Stimulated activated CD8-positive, alpha-beta memory T cell treated with anti-CD3 and anti-CD28 coated beads, Interleukin-15, amount 100 ng/mL, for 48 hours (primary cell): ENCODE measurements around the gene GGCT.
"Not testable (repeated sequence)": the region's sequence is repeated elsewhere in the genome, so short reads cannot be mapped to it uniquely, and the experiment has no call there.

Source experiments
- DNase-seq, 2 donors: peaks; one replicate each; pipeline ENCODE4 v3.0.0-alpha.2; 2020; ENCODE audit warnings: low read depth in 2 of 2

GGCT gene

GRCh38 chr7:30504301-30505173, at the start of gene GGCT:
Gene GGCT, minus strand, starts transcription at chr7:30504829. Its CDS starts 120 bp downstream, at chr7:30504709.
- peak; percentile 95 to 96 for DNase-seq

GRCh38 chr7:30553546-30553945, 48.9 kb upstream of the GGCT start:
- no peak for DNase-seq

GRCh38 chr7:30553141-30553540, 48.5 kb upstream of the GGCT start:
- DNase-seq = no peak

GRCh38 chr7:30552330-30552729, 47.7 kb upstream of the GGCT start:
- DNase-seq = no peak

- no peak for DNase-seq
Observed at GRCh38 chr7:30549931-30550493, 45.4 kb upstream of the GGCT start.

- DNase-seq = peak in 1 of 2 donors; percentile 18
Observed at GRCh38 chr7:30548845-30549244, 44.2 kb upstream of the GGCT start.

- no peak for DNase-seq
Observed at GRCh38 chr7:30546596-30546995, 42.0 kb upstream of the GGCT start.

- DNase-seq = no peak
Observed at GRCh38 chr7:30545791-30546555, 41.3 kb upstream of the GGCT start.

- no peak for DNase-seq
Observed at GRCh38 chr7:30543813-30544525, 39.3 kb upstream of the GGCT start.

GRCh38 chr7:30543115-30543514, 38.5 kb upstream of the GGCT start:
- not testable (repeated sequence) for DNase-seq

- no peak for DNase-seq
Observed at GRCh38 chr7:30533886-30534285, 29.3 kb upstream of the GGCT start.

- DNase-seq = no peak
Observed at GRCh38 chr7:30531286-30531685, 26.7 kb upstream of the GGCT start.

GRCh38 chr7:30530373-30530772, 25.7 kb upstream of the GGCT start:
- no peak for DNase-seq

- no peak for DNase-seq
Observed at GRCh38 chr7:30528779-30529178, 24.1 kb upstream of the GGCT start.

GRCh38 chr7:30527297-30527696, 22.7 kb upstream of the GGCT start:
- DNase-seq = not testable (repeated sequence)

- DNase-seq = no peak
Observed at GRCh38 chr7:30526163-30526562, 21.5 kb upstream of the GGCT start.

GRCh38 chr7:30525429-30525828, 20.8 kb upstream of the GGCT start:
- no peak for DNase-seq

- DNase-seq = no peak
Observed at GRCh38 chr7:30524545-30524944, 19.9 kb upstream of the GGCT start.

- no peak for DNase-seq
Observed at GRCh38 chr7:30523466-30523865, 18.8 kb upstream of the GGCT start.

- no peak for DNase-seq
Observed at GRCh38 chr7:30522159-30522558, 17.5 kb upstream of the GGCT start.

GRCh38 chr7:30521532-30521931, 16.9 kb upstream of the GGCT start:
- DNase-seq = no peak

- DNase-seq = no peak
Observed at GRCh38 chr7:30519122-30519521, 14.5 kb upstream of the GGCT start.
